IPS DF 4.7 (cell line): ENCODE measurements around the gene FGFR2.

Source experiments
- DNase-seq: peaks from one replicate; pipeline ENCODE4 v3.0.0-alpha.2; 2013; ENCODE audit warnings: low spot score; ENCODE audit errors: extremely low read depth

Gene FGFR2

GRCh38 chr10:121497513-121498470, 100.5 kb downstream of the FGFR2 start:
- no peak for DNase-seq

GRCh38 chr10:121495719-121496118, 102.5 kb downstream of the FGFR2 start:
- DNase-seq = no peak

DNA sequence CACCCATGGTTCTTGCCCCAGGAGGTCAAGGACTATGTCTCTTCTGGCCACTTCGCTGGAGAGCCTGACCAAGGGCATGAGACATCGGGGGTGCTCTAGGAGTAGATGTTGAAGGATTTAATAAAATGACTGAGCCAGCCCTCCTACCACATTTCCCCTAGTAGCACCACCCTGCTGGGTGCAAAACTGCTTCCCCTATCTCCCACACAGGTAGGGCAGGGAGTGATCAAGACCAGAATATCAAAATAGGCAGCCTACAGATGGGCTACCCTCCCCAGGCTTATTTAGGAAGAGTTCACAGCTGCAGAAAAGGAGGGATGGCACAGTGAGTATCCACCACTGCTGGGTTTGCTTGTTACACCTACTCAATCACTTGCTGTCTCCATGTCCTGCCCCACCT, 103.9 kb downstream of the FGFR2 start:
- no peak for DNase-seq

- DNase-seq = no peak
Measured at GRCh38 chr10:121493521-121493920, 104.7 kb downstream of the FGFR2 start.

GRCh38 chr10:121490871-121491519, 107.2 kb downstream of the FGFR2 start:
- DNase-seq = no peak

DNA sequence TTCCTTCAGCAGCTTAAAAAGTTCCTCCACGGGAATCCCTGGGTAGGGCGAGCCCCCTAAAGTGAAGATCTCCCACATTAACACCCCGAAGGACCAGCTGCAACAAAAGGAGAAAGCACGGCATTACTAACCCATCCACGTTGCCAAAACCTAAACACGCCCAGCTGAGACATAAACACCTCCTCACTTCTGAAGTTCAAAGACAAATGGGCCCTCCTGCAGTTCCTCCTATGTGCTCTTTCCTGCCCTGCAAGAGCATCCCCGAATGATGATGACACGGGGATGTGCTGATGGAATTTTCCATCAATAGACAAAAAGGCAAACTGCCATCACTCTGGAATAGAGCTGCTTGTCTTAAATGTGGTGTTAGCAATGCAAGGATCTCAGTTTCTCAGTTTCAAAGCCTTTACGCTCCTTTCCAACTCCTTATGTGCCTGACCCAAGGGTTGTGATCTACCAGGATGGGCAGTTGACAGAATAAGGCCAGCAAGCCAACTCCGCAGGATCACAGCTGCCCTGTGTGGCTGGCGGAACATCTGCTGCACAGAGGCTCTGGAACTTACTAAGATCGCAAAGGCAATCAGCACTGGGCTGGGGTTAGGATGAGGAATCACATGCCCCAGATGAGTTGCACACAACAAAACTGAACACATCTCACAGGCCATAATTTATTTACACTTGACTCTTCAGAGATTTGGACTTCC, 112.7 kb downstream of the FGFR2 start:
- DNase-seq = no peak

GRCh38 chr10:121484816-121485215, 113.4 kb downstream of the FGFR2 start:
- DNase-seq = no peak

GRCh38 chr10:121484401-121484800, 113.8 kb downstream of the FGFR2 start:
- no peak for DNase-seq

- DNase-seq = no peak
Measured at GRCh38 chr10:121481180-121481579, 117.1 kb downstream of the FGFR2 start.

DNA sequence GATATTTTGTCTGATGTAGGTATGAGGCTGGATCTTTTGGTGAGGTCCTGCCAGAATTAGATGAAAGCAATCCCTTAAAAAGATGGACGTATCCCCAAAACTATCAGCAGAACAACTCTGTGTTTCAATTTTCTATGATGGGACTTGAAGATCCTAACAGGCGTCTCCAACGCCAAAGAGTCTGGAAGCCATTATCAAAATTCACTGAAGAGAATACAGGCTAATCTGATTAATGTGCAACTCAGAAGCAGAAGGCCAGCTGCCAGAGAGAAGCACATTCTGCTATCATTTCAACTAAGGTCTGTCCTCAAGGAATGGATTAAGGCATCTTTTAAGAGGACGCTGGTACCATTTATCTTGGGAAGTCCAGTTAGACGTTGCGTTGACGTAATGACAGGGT, 119.7 kb downstream of the FGFR2 start:
- no peak for DNase-seq

GRCh38 chr10:121469797-121470606, 128.2 kb downstream of the FGFR2 start:
- no peak for DNase-seq

DNA sequence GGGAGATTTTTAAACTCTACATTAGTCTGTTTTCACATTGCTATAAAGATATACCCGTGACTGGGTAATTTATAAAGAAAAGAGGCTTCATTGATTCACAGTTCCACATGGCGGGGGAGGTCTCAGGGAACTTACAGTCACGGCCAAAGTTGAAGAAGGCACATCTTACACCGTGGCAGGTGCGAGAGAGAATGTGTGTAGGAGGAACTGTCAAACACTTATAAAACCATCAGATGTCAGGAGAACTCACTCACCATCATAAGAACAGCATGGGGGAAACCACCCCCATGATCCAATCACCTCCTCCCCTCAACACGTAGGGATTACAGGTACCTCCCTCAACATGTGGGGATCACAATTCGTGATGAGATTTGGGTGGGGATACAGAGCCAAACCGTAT, 129.5 kb downstream of the FGFR2 start:
- no peak for DNase-seq

DNA sequence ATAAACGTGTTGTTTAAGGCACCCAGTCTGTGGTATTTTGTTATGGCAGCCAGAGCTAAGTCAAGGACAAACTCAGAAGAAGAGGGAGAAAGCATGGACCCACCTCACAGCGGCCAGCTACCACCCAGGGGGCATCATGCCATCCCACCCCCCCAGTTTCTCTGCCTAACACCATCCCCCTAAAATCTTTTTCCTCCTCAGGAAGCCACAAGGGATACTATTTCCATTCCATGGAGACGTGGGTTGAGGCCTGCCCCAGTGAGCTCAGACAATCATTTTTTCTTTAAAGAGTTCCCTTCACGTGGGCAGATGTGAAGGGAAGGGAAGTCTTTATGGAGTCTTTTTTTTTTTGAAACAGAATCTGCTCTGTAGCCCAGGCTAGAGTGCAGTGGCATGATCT, 131.8 kb downstream of the FGFR2 start:
- no peak for DNase-seq

DNA sequence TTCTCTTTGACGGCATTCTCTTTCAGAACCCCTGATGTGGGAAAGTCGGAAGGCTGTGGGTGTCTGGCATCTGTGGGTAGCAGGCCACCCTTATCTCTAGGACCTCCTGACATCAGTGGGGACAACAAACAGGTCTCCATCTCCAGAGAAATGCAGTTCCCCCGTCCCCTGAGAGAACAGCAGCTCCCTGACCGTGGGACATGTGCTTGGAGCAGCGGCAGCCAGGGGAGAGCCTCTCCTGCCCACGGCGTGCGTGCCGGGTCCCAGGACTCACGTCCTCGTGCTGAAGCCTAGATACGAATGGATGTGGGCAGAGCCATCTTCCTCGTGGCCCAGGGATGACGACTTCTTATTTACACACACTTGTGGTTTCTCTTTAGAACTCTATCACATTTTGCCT, 133.0 kb downstream of the FGFR2 start:
- DNase-seq = no peak

DNA sequence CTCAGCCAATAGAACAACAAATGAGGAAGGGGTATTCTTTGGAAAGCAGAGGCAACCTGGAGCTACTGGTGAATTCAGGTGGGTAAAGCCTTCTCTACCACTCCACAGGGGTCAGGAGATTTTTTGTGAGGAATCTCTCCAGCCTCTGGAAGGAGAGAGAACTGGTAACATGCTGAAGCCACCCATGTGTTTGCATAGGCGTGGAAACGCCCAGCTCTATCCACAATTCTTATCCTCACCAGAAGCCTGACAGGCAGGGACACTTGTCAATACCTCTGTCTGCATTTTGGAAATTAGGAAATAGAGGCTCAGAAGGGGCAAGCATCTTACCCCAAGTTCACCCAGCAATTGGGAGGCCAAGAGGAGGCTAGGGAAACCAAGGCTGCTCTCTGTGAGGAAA, 133.7 kb downstream of the FGFR2 start:
- no peak for DNase-seq

GRCh38 chr10:121462955-121463354, 135.3 kb downstream of the FGFR2 start:
- DNase-seq = no peak

GRCh38 chr10:121462281-121462680, 136.0 kb downstream of the FGFR2 start:
- no peak for DNase-seq

DNA sequence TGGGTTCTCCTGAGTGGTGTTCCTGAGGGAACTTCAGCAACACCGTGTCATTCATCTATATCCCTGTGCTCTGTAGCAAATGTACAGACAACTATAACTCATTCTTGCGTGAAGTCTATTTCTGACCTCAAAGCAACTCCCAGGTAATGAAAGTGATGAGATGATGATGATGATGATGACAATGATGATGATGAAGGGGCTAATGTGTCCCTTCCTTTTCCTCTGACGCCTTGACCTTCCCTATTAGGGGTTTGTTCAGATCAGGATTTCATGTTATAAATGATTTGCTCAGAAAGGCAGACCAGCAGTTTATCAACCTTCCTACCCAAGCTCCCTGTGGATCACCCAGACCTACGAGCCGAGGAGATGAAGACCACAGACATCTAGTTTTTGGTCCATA, 136.9 kb downstream of the FGFR2 start:
- DNase-seq = no peak

DNA sequence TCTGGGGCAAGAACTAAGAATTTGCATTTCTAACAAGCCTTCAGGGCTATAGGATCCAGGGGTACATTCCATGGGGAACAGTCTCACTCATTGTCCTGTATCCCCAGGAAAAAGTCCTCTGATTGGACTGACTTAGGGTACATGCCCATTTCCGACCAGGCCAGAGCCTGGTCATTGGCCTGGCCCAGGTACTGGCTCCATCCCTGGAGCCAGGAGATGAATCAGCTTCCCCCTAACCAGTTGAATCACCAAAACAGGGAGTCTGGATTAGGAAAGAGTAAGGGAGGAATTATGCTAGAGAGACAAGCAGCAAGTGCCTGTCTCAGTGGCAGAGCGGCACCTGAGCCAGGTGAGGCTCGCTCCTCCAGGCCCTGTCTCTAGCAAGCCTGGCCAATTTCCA, 137.5 kb downstream of the FGFR2 start:
- no peak for DNase-seq

DNA sequence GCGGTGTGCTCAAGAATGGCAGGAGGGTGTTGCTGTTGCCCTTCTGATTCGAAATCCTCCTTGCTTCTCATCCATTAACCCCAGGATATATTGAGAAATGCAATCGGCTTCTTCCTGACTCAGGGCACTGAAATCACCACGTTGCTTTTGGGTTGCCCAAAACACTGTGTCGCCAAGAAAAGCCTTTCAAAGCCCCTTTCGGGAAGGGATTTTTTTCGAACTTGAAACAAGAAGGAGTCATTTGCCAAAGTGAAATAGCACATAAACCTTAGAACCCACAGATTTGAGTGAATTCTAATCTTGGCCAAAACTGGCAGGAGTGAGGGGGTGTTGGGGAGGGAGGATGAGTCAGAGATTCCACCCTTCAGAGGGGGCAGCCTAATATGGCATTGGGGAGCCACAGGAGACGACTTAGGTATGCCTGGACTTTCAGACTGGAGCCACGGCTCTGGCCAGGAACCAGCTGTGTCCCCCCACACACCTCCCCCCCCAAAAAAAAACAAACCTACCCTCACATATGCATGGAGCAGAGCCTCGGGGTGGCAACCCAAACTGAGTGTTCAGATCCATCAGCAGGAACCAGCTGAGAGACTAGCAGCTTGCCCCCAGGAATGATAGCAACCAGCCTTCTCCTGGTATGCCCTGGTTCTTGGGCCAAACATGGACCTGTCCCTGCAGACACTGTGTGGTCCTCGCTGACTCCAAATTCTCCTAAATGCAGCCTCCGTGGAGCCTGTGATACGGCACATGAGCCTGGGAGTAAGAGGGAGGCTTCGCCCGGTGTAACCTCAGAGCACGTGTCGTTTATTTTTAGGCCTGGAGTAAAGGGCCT, 138.4 kb downstream of the FGFR2 start:
- no peak for DNase-seq

DNA sequence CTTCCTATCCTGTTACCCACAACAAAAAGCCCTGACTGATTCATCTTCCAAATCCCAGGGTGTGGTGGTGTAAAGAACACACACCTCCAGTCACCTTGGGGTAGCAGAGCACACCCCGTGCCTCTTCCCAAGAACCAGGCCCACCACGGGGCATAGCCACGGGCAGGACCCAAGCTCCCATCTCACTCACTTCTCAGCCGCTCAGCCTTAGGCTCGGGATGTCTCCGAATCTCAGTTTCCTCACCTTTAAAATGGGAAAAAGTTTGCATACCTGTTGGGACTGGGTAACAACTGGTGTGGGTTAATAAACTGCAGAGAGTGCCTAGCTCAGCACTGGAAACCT, 139.0 kb downstream of the FGFR2 start:
- no peak for DNase-seq
